CD4-positive, alpha-beta T cell (primary cell): ENCODE results near the gene NRN1L. TPM values are rescaled to one million over a fixed set of nuclear protein-coding genes. Genes with fewer than 3 reads are reported as not detected.

Source experiments
- ATAC-seq: fragments of 200-7000 bp; cut with Tn5 transposase; one replicate; pipeline ENCODE4 v1.10.0; 2022; ENCODE audit warnings: mild to moderate bottlenecking; ENCODE audit not compliant: poor library complexity
- CTCF ChIA-PET: fragments of 350-600 bp; sonication (Branson Sonifier 250); formaldehyde crosslinking; loops from one replicate; lab custom pipeline; 2021; ENCODE audit warnings: antibody characterized with exemption, inconsistent platforms; lab: Charles Lee
- POLR2A ChIA-PET: fragments of 350-600 bp; sonication (Branson Sonifier 250); formaldehyde crosslinking; loops from one replicate; lab custom pipeline; 2021; ENCODE audit warnings: antibody characterized with exemption, inconsistent platforms; lab: Charles Lee
- DNase-seq, 14 experiments: peaks; one replicate each; pipeline ENCODE4 v3.0.0-alpha.2; 2013 to 2020; ENCODE audit warnings: mixed read lengths in 2 of 14
- H3K27ac ChIP-seq, 2 donors: one replicate each; pipeline versions ENCODE4 v1.5.1 to v1.7.0; 2013; ENCODE audit warnings: low read length in 2 of 2, low read depth in 1 of 2, mild to moderate bottlenecking in 1 of 2
- H3K27me3 ChIP-seq, 2 experiments: 1 replicate in 1 of 2; 2 replicates in 1 of 2; pipeline versions ENCODE4 v1.6.1 to v1.7.0; 2013; ENCODE audit warnings: low read length in 2 of 2, control low read depth in 1 of 2, mild to moderate bottlenecking in 1 of 2, moderate library complexity in 1 of 2; ENCODE audit not compliant: insufficient read depth in 2 of 2, control insufficient read depth in 1 of 2
- H3K36me3 ChIP-seq: one replicate; pipeline ENCODE4 v1.6.1; 2013; ENCODE audit warnings: low read length, control low read depth; ENCODE audit not compliant: insufficient read depth
- H3K4me1 ChIP-seq: one replicate; pipeline ENCODE4 v1.6.1; 2013; ENCODE audit warnings: low read length, control low read depth; ENCODE audit not compliant: insufficient read depth
- H3K4me3 ChIP-seq: one replicate; pipeline ENCODE4 v1.5.1; 2013; ENCODE audit warnings: mild to moderate bottlenecking, low read length, moderate library complexity
- H3K9me3 ChIP-seq, 2 experiments: 1 replicate in 1 of 2; 2 replicates in 1 of 2; pipeline versions ENCODE4 v1.6.1 to v1.7.0; 2013; ENCODE audit warnings: low read length in 2 of 2, mild to moderate bottlenecking in 2 of 2, control low read depth in 1 of 2, moderate library complexity in 1 of 2; ENCODE audit not compliant: control insufficient read depth in 1 of 2, insufficient read depth in 1 of 2
- H3K27ac Mint-ChIP-seq: one replicate; pipeline ENCODE4 v1.8.0; 2020; ENCODE audit warnings: mixed read lengths
- H3K27me3 Mint-ChIP-seq: one replicate; pipeline ENCODE4 v1.8.0; 2021; ENCODE audit warnings: mixed read lengths
- H3K36me3 Mint-ChIP-seq: one replicate; pipeline ENCODE4 v1.8.0; 2021; ENCODE audit warnings: low read depth, mixed read lengths
- H3K4me1 Mint-ChIP-seq: one replicate; pipeline ENCODE4 v1.8.0; 2021; ENCODE audit warnings: low read depth, mixed read lengths
- H3K4me3 Mint-ChIP-seq: one replicate; pipeline ENCODE4 v1.8.0; 2020; ENCODE audit warnings: mild to moderate bottlenecking, mixed read lengths
- H3K9me3 Mint-ChIP-seq: one replicate; pipeline ENCODE4 v1.8.0; 2020; ENCODE audit warnings: mixed read lengths
- intact Hi-C, 2 experiments: fragments of 100-400 bp; cut with DNase I in 1 of 2; cut with micrococcal nuclease in 1 of 2; formaldehyde crosslinking; loops; one replicate each; pipeline versions ENCODE4 v1.15.1 to v1.9.0; 2023 to 2025; cut with DNase I, micrococcal nuclease
- total RNA-seq, 174 experiments: library from RNA in 2 of 174; stranded (reverse) in 2 of 174; gene quantifications; one replicate each; pipeline ENCODE4 v1.2.3 and lab custom pipeline; 2021 to 2026
- TF ChIP-seq, protein P1 (sequence below): fragments of 200-600 bp; IDR thresholded peaks from one replicate; pipeline ENCODE4 v1.8.0; 2022; ENCODE audit warnings: antibody characterized with exemption, mild to moderate bottlenecking

Gene NRN1L
- total RNA-seq, 2 experiments from 2014 or later, result 2.9 to 4.4 TPM

GRCh38 chr16:67932462-67932840 is 47.8 kb downstream of the NRN1L start:
- Mint-ChIP-seq H3K36me3 (peaks cover 68% of the 10 kb centered on the region), H3K4me3 (no peak overlapping the region), H3K4me1 (peaks cover 30% of the 10 kb centered on the region), H3K27me3 (no peaks in the 10 kb centered on the region), H3K9me3 (no peaks in the 10 kb centered on the region), H3K27ac (no peak overlapping the region)
- DNase-seq, result peak in 1 of 14 experiments; percentile 14
- intact Hi-C loops, result no loop called here
- CTCF ChIA-PET, result no interaction called here
- peaks cover 59% of the 10 kb centered on the region for H3K36me3 ChIP-seq
- no peak overlapping the region for H3K27ac ChIP-seq
- H3K27me3 ChIP-seq, result no peaks in the 10 kb centered on the region
- H3K9me3 ChIP-seq, result no peaks in the 10 kb centered on the region
- POLR2A ChIA-PET, result interaction anchor here (0.6 to 1.2 kb wide), 4 partner anchors 9 to 126 kb away, joined by 3 to 4 read pairs (median 3); partner anchors contain the start of genes RANBP10 and TSNAXIP1
- H3K4me1 ChIP-seq, result peaks cover 35% of the 10 kb centered on the region
- ATAC-seq, result no peak
- TF ChIP-seq, protein P1, sequence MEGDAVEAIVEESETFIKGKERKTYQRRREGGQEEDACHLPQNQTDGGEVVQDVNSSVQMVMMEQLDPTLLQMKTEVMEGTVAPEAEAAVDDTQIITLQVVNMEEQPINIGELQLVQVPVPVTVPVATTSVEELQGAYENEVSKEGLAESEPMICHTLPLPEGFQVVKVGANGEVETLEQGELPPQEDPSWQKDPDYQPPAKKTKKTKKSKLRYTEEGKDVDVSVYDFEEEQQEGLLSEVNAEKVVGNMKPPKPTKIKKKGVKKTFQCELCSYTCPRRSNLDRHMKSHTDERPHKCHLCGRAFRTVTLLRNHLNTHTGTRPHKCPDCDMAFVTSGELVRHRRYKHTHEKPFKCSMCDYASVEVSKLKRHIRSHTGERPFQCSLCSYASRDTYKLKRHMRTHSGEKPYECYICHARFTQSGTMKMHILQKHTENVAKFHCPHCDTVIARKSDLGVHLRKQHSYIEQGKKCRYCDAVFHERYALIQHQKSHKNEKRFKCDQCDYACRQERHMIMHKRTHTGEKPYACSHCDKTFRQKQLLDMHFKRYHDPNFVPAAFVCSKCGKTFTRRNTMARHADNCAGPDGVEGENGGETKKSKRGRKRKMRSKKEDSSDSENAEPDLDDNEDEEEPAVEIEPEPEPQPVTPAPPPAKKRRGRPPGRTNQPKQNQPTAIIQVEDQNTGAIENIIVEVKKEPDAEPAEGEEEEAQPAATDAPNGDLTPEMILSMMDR, result no peak
- H3K4me3 ChIP-seq, result no peak overlapping the region

- ChIA-PET POLR2A (interaction anchor here (0.8 to 3.8 kb wide), 7 partner anchors 14 to 128 kb away, joined by 3 to 29 read pairs (median 5); partner anchors contain the start of genes CENPT, DDX28, DUS2 and NUTF2), CTCF (interaction anchor here (2.7 kb wide), 1 partner anchor 50 kb away, joined by 10 read pairs; no protein-coding TSS in a partner anchor)
Measured at GRCh38 chr16:67933805-67934204, 49.1 kb downstream of the NRN1L start.

GRCh38 chr16:67934306-67935100 is 49.8 kb downstream of the NRN1L start:
- peaks cover 58% of the 10 kb centered on the region for H3K36me3 Mint-ChIP-seq
- Histone ChIP-seq H3K27ac (peak overlapping the region; percentile 74 to 84), H3K27me3 (no peaks in the 10 kb centered on the region), H3K9me3 (no peaks in the 10 kb centered on the region), H3K4me3 (no peak overlapping the region), H3K4me1 (peaks cover 37% of the 10 kb centered on the region), H3K36me3 (peaks cover 43% of the 10 kb centered on the region)
- H3K27me3 Mint-ChIP-seq, result no peaks in the 10 kb centered on the region
- peak overlapping the region; percentile 98 for H3K4me3 Mint-ChIP-seq
- ATAC-seq, result no peak
- peak overlapping the region; percentile 95 for H3K27ac Mint-ChIP-seq
- CTCF ChIA-PET, result interaction anchor here (2.7 kb wide), 1 partner anchor 51 kb away, joined by 10 read pairs; no protein-coding TSS in a partner anchor
- POLR2A ChIA-PET, result interaction anchor here (1.0 to 3.8 kb wide), 15 partner anchors 15 to 453 kb away, joined by 3 to 44 read pairs (median 10); partner anchors contain the start of genes ACD, ATP6V0D1, CENPT and DDX28
- peak in 1 of 14 experiments; percentile 43 for DNase-seq
- H3K9me3 Mint-ChIP-seq, result no peaks in the 10 kb centered on the region
- TF ChIP-seq, protein P1, result no peak
- intact Hi-C loops, result loop anchor here (2.0 to 5.0 kb wide), 4 partner anchors 42 to 150 kb away; partner anchors contain the start of genes PSKH1 (in 2 of the 2) and NFATC3 (in 1 of the 2)
- peaks cover 28% of the 10 kb centered on the region for H3K4me1 Mint-ChIP-seq

More at GRCh38 chr16:67933805-67934204, 49.1 kb downstream of the NRN1L start:
- H3K4me3 ChIP-seq, result no peak overlapping the region
- Mint-ChIP-seq H3K27ac (peak overlapping the region; percentile 95), H3K36me3 (peaks cover 60% of the 10 kb centered on the region), H3K4me3 (peak overlapping the region; percentile 63), H3K27me3 (no peaks in the 10 kb centered on the region), H3K4me1 (peaks cover 22% of the 10 kb centered on the region), H3K9me3 (no peaks in the 10 kb centered on the region)
- no peaks in the 10 kb centered on the region for H3K9me3 ChIP-seq
- no peaks in the 10 kb centered on the region for H3K27me3 ChIP-seq
- TF ChIP-seq, protein P1, result no peak
- DNase-seq, result no peak
- no peak for ATAC-seq
- H3K4me1 ChIP-seq, result peaks cover 30% of the 10 kb centered on the region
- intact Hi-C loops, result loop anchor here in 1 of 2 experiments (2.0 kb wide), 2 partner anchors 41 to 151 kb away; partner anchors contain the start of genes NFATC3 and PSKH1
- peaks cover 50% of the 10 kb centered on the region for H3K36me3 ChIP-seq
- H3K27ac ChIP-seq, result no peak overlapping the region
